H1 (cell line): ENCODE measurements around the gene C1orf116. TPM values are rescaled to one million over a fixed set of nuclear protein-coding genes. Genes with fewer than 3 reads are reported as not detected.

Experiments
- CEBPB ChIP-seq: IDR thresholded peaks from 2 replicates; pipeline ENCODE4 v1.6.1; 2012; ENCODE audit warnings: low read depth, low read length
- CHD1 ChIP-seq: IDR thresholded peaks from 2 replicates; pipeline ENCODE4 v1.6.1; 2012; ENCODE audit warnings: low read depth, low read length, improper control_type of control experiment
- CTCF ChIP-seq, 3 experiments: IDR thresholded peaks; 1 replicate in 2 of 3; 2 replicates in 1 of 3; pipeline versions ENCODE4 v1.5.1 to v1.6.1; 2011; ENCODE audit warnings: low read length in 3 of 3, mild to moderate bottlenecking in 3 of 3, inconsistent platforms in 2 of 3, low read depth in 1 of 3, moderate library complexity in 1 of 3; ENCODE audit not compliant: insufficient read depth in 1 of 3; ENCODE audit errors: control extremely low read depth in 1 of 3
- NANOG ChIP-seq: IDR thresholded peaks from 2 replicates; pipeline ENCODE4 v1.6.1; 2011; ENCODE audit warnings: low read length, low read depth, mild to moderate bottlenecking, inconsistent platforms; ENCODE audit not compliant: insufficient read depth, poor library complexity, severe bottlenecking
- POLR2AphosphoS5 ChIP-seq: IDR thresholded peaks from 2 replicates; pipeline ENCODE4 v1.6.1; 2011; ENCODE audit warnings: low read depth, low read length
- polyA plus RNA-seq, 7 experiments: library from polyadenylated mRNA; depleted of rRNA in 3 of 7; stranded (reverse) in 5 of 7; unstranded in 2 of 7; fragments of >200 nt in 5 of 7; fragments of 200-250 nt in 2 of 7; gene quantifications; 1 replicate in 5 of 7; 2 replicates in 1 of 7; 4 replicates in 1 of 7; pipeline versions ENCODE4 v1.2.1 to v1.2.3, GENCODE V29; 2011 to 2013; ENCODE audit warnings: missing spikeins in 2 of 7, mixed read lengths in 2 of 7
- total RNA-seq: library from RNA; stranded (reverse); fragmentation: NEBNext Ultra II Directional; extraction: Animal tissue kit (Norgen Biotek cat#: 25700); gene quantifications from 2 replicates; pipeline ENCODE4 v1.2.1, GENCODE V29; 2021

The C1orf116 gene
- total and polyA plus RNA-seq, 2 of the 8 experiments (the other 6 are each of a cell fraction or from before 2014, with no cell fraction given), result 2.2 to 3.9 TPM

DNA sequence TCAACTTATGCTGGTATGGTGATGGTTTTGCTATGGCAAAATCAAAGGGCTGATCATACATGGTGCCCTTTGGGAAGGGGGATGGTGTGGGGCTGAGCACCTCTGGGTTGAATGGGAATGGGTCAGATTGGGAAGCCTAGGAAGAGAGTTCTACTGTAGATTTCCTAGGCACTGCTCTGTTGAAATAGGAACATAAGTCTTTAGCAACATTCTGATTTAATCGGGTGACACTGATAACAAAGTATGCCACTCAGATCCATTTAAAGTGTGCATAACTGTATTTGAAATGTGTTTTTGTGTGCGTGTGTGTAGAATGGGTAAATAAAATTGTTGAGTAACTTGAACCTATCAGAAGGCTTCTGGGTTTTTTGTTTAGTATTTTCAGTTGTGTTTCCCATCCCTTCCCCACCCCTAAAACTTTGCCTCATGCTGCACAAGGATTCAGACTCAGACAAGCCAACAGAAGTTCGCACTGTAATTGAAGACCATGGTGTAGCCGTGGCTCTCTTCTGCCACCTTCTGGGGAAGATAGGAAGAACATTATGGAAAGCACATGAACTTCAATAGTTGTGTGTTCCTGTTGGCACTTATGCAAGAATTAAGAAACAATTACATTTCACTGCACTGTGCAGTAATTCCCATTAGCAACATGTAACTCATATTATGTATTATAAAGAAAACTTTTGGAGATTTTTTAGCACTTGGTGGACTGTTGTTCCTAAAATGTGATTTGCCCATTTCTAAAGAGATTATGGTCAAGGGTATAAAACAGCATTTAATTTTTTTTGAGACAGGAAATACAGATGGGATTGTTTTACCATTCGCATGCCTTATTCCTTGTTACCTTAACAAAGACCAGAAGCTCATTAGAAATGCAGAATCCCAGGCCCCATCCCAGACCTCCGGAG lies 45.2 kb upstream of the C1orf116 start (continued):
- TF ChIP-seq CTCF (IDR thresholded peaks at IDR 0.05; ENCODE audit: control extremely low read depth in 1 of 3, insufficient read depth in 1 of 3, low read depth in 1 of 3, low read length in 3 of 3) (peak; percentile 4 to 87 (median 77)), CHD1 (no peak), CEBPB (peak; percentile 62; the same call in 1 of the 2 replicates), NANOG (no peak), POLR2AphosphoS5 (no peak)
